K562 (cell line): Measurements from ENCODE around the gene PHOSPHO1. TPM values are rescaled to one million over a fixed set of nuclear protein-coding genes. Genes with fewer than 3 reads are reported as not detected.

Experiments used
- ATAC-seq: fragments of 200-7000 bp; cut with Tn5 transposase; 3 replicates; pipeline ENCODE4 v1.9.1; 2020; ENCODE audit warnings: moderate library complexity
- BruUV-seq: library from RNA; stranded (reverse); fragments of 400-500 nt; replicated peaks from 2 replicates; lab custom pipeline; 2021; lab: Mats Ljungman, UMichigan
- CTCF ChIA-PET: fragments of 300-600 bp; formaldehyde crosslinking; extraction: SDS; loops from one replicate; lab custom pipeline; 2021; ENCODE audit warnings: low intra/inter-chr PET ratio; lab: Yijun Ruan, JAX
- POLR2A ChIA-PET: fragments of 300-600, 350-650 bp; sonication (Branson Sonifier 250); formaldehyde crosslinking; extraction: SDS; loops from one replicate; lab custom pipeline; 2021; ENCODE audit warnings: antibody characterized with exemption, inconsistent platforms; lab: Yijun Ruan, JAX
- DNase-seq, 4 experiments: peaks; one replicate each; pipeline versions ENCODE4 v3.0.0 to v3.0.0-alpha.2; 2011 to 2018; ENCODE audit warnings: low spot score in 3 of 4, mixed read lengths in 3 of 4; ENCODE audit errors: extremely low read depth in 1 of 4
- FAIRE-seq: peaks from 2 replicates; lab custom pipeline; 2011; peaks lifted over from hg19 to GRCh38; lab: Jason Lieb, UNC
- H2AFZ ChIP-seq: 2 replicates; pipeline ENCODE4 v1.6.0; 2011; ENCODE audit warnings: low read depth, low read length, control low read depth, inconsistent platforms
- H3K27ac ChIP-seq: fragments of 200-600 bp; 3 replicates; pipeline ENCODE4 v1.8.0; 2011; ENCODE audit warnings: low read depth, mild to moderate bottlenecking, control low read depth, inconsistent platforms, low read length, moderate library complexity, mixed read lengths; ENCODE audit errors: extremely low read depth
- H3K27me3 ChIP-seq, 2 experiments: fragments of 300-600 bp in 1 of 2; 2 replicates in 1 of 2; 3 replicates in 1 of 2; pipeline versions ENCODE4 v1.6.0 to v1.8.0; 2011; ENCODE audit warnings: inconsistent platforms in 2 of 2, low read length in 2 of 2, mild to moderate bottlenecking in 1 of 2, mixed read lengths in 1 of 2, moderate library complexity in 1 of 2; ENCODE audit not compliant: control insufficient read depth in 2 of 2, insufficient read depth in 2 of 2
- H3K36me3 ChIP-seq: fragments of 300-600 bp; 3 replicates; pipeline ENCODE4 v1.8.0; 2011; ENCODE audit warnings: mild to moderate bottlenecking, low read length, inconsistent platforms; ENCODE audit not compliant: control insufficient read depth, insufficient read depth
- H3K4me1 ChIP-seq, 2 experiments: fragments of 200-600 bp in 1 of 2; replicated peaks in 1 of 2; 2 replicates in 1 of 2; 3 replicates in 1 of 2; pipeline versions ENCODE4 v1.5.1 to v1.8.0; 2011; ENCODE audit warnings: inconsistent platforms in 2 of 2, low read length in 2 of 2, mild to moderate bottlenecking in 1 of 2, mixed read lengths in 1 of 2, moderate library complexity in 1 of 2; ENCODE audit not compliant: control insufficient read depth in 2 of 2, insufficient read depth in 2 of 2
- H3K4me2 ChIP-seq: 2 replicates; pipeline ENCODE4 v1.6.1; 2011; ENCODE audit warnings: low read length, control low read depth, inconsistent platforms, mixed read lengths; ENCODE audit not compliant: insufficient read depth
- H3K4me3 ChIP-seq: fragments of 200-600 bp; sonication (generic), shearing (Covaris generic); 2 replicates; pipeline ENCODE4 v1.5.1; 2016; ENCODE audit warnings: control low read depth, inconsistent platforms
- H3K79me2 ChIP-seq: fragments of 200-600 bp; 3 replicates; pipeline ENCODE4 v1.8.0; 2011; ENCODE audit warnings: low read length, inconsistent platforms; ENCODE audit not compliant: control insufficient read depth, insufficient read depth
- H3K9ac ChIP-seq, 2 experiments: 2 replicates each; pipeline versions ENCODE4 v1.6.0 to v1.6.1; 2011; ENCODE audit warnings: low read depth in 2 of 2, low read length in 2 of 2, control low read depth in 1 of 2, inconsistent platforms in 1 of 2, mild to moderate bottlenecking in 1 of 2, mixed read lengths in 1 of 2; ENCODE audit not compliant: insufficient read depth in 1 of 2
- H3K9me1 ChIP-seq: one replicate; pipeline ENCODE4 v1.6.0; 2011; ENCODE audit warnings: inconsistent platforms, mild to moderate bottlenecking, low read length, moderate library complexity; ENCODE audit not compliant: control insufficient read depth, insufficient read depth
- H3K9me3 ChIP-seq: replicated peaks from 2 replicates; pipeline ENCODE4 v1.5.1; 2011; ENCODE audit warnings: low read depth, low read length, inconsistent platforms; ENCODE audit not compliant: control insufficient read depth, insufficient read depth
- H4K20me1 ChIP-seq: replicated peaks from 2 replicates; pipeline ENCODE4 v1.6.1; 2011; ENCODE audit warnings: low read length, inconsistent platforms, mixed read lengths; ENCODE audit not compliant: control insufficient read depth, insufficient read depth
- CBFA2T3 ChIP-seq: fragments of 450-650 bp; IDR thresholded peaks from 2 replicates; pipeline ENCODE4 v1.6.1; 2017
- ETS2 ChIP-seq: IDR thresholded peaks from 2 replicates; pipeline ENCODE4 v1.6.1; 2016; ENCODE audit warnings: borderline replicate concordance, missing genetic modification characterization, mild to moderate bottlenecking, moderate library complexity, missing compliant biosample characterization; ENCODE audit not compliant: poor library complexity, severe bottlenecking
- GTF2E2 ChIP-seq: fragments of 200-800 bp; sonication (Bioruptor generic); IDR thresholded peaks from 2 replicates; pipeline ENCODE4 v1.6.1; 2016; ENCODE audit warnings: missing genetic modification characterization, missing compliant biosample characterization
- KDM1A ChIP-seq, 2 experiments: fragments of 450-650 bp; IDR thresholded peaks; 2 replicates each; pipeline ENCODE4 v1.6.1; 2016; ENCODE audit warnings: mild to moderate bottlenecking in 2 of 2
- KLF16 ChIP-seq: IDR thresholded peaks from 2 replicates; pipeline ENCODE4 v1.6.1; 2016; ENCODE audit warnings: antibody characterized with exemption
- MCM7 ChIP-seq, 2 experiments: fragments of 450-650 bp; IDR thresholded peaks; 2 replicates each; pipeline ENCODE4 v1.6.1; 2016 to 2018
- MYNN ChIP-seq, 2 experiments: sonication (generic); formaldehyde crosslinking in 1 of 2; IDR thresholded peaks; 2 replicates each; pipeline versions ENCODE4 v1.5.0 to v1.6.1; 2016 to 2020; ENCODE audit warnings: antibody characterized with exemption in 1 of 2, missing genetic modification reagents in 1 of 2
- POU5F1 ChIP-seq: fragments of 150-350 bp; IDR thresholded peaks from 2 replicates; pipeline ENCODE4 v1.6.1; 2014; ENCODE audit warnings: borderline replicate concordance, low read length, low read depth, mild to moderate bottlenecking; ENCODE audit not compliant: partially characterized antibody
- RB1 ChIP-seq: fragments of 450-650 bp; IDR thresholded peaks from 2 replicates; pipeline ENCODE4 v1.6.1; 2017; ENCODE audit warnings: low read depth, mild to moderate bottlenecking
- RFX1 ChIP-seq: fragments of 450-650 bp; IDR thresholded peaks from 2 replicates; pipeline ENCODE4 v1.6.1; 2016; ENCODE audit warnings: mild to moderate bottlenecking, moderate library complexity
- ZNF764 ChIP-seq: fragments of 250-450 bp; sonication (Bioruptor Pico); IDR thresholded peaks from 2 replicates; pipeline ENCODE4 v1.4.0; 2020; ENCODE audit warnings: low read depth, mild to moderate bottlenecking, moderate library complexity
- WGBS: fragments of 100-300 bp; shearing (Covaris generic); methylation state at CpG from one replicate; pipeline ENCODE4 v1.1.6; 2016; ENCODE audit warnings: low coverage, mixed read lengths; ENCODE audit not compliant: insufficient coverage; ENCODE audit errors: missing lambda C conversion rate; 5-methylcytosine and 5-hydroxymethylcytosine counted together
- in situ Hi-C: fragments of 300-500 bp; cut with MboI; formaldehyde crosslinking; loops from 4 replicates; pipeline ENCODE4 v1.15.0; 2018; ENCODE audit warnings: inconsistent platforms, mixed read lengths
- intact Hi-C: fragments of 100-400 bp; cut with micrococcal nuclease; formaldehyde crosslinking; loops from 2 replicates; pipeline ENCODE4 v1.14.2; 2022
- polyA plus RNA-seq, 8 experiments: library from polyadenylated mRNA; depleted of rRNA in 4 of 8; stranded (reverse) in 5 of 8; unstranded in 3 of 8; fragments of >200 nt; fragmentation: Nextera tagmentation in 2 of 8; fragmentation: Illumina TruSeq in 1 of 8; extraction: Ambion mirVana in 2 of 8; extraction: Trizol in 1 of 8; gene quantifications; 2 replicates each; pipeline versions ENCODE4 v1.2.1 to v1.2.3, GENCODE V29; 2011 to 2014; ENCODE audit warnings: inconsistent platforms in 1 of 8, missing spikeins in 1 of 8
- total RNA-seq, 7 experiments: library from RNA; depleted of rRNA in 6 of 7; stranded (reverse); fragments of >200 nt in 6 of 7; fragmentation: Illumina TruSeq in 2 of 7; extraction: Trizol in 2 of 7; gene quantifications; 2 replicates each; pipeline versions ENCODE4 v1.2.1 to v1.2.3, GENCODE V29; 2011 to 2021; ENCODE audit warnings: low replicate concordance in 1 of 7

PHOSPHO1 gene
- total and polyA plus RNA-seq, 9 of the 15 experiments (the other 6 are each of a cell fraction or from before 2014, with no cell fraction given): 0.06 to 0.07 TPM; not detected in 7

DNA sequence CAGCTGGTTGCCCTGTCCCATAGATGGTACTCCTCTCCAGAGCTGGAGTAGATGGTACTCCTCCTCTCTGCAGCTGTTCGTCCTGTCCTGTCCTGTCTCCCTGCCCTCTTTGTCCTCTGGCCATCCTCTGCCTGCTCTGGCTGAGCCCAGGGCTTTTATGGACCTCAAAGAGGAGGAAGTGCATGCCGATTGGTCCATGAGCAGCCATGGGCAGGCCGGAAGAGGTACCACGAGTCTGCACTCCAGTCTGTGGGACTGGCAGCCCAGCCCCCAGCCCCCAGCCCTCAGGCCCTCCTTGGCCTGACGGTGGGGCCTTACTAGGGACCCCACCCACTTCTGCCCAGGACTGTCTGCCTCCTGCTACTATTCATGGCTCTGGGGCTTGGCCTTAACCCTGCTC is 47.2 kb downstream of the PHOSPHO1 start:
- no peaks in the 10 kb centered on the region; a peak in 1 of 5 replicates for H3K4me1 ChIP-seq
- H3K36me3 ChIP-seq: no peaks in the 10 kb centered on the region
- H3K9me3 ChIP-seq: 0 out of 2 replicates have a peak, but pooled peaks cover 3% of the 10 kb centered on the region
- no peak for DNase-seq
- no peak for FAIRE-seq
- no peak overlapping the region for H2AFZ ChIP-seq
- no peaks in the 10 kb centered on the region for H3K9me1 ChIP-seq
- no peaks in the 10 kb centered on the region for H3K27me3 ChIP-seq
- TF ChIP-seq GTF2E2 (tag) (no peak), ZNF764 (CRISPR knock-in tag) (no peak), KLF16 (no peak), RFX1 (no peak), MCM7 (IDR thresholded peaks at IDR 0.05) (no peak), RB1 (no peak), POU5F1 (no peak), MYNN (IDR thresholded peaks at IDR 0.05) (no peak), MYNN (CRISPR knock-in tag; IDR thresholded peaks at IDR 0.05) (no peak), KDM1A (IDR thresholded peaks at IDR 0.05) (no peak), CBFA2T3 (no peak), ETS2 (tag) (no peak)
- in situ Hi-C loops (no loop called here), intact Hi-C loops (loop anchor here (5.0 kb wide), 2 partner anchors 109 to 214 kb away; no protein-coding TSS in a partner anchor)
- no TSS peak for BruUV-seq
- POLR2A ChIA-PET: no interaction called here
- no peaks in the 10 kb centered on the region for H3K79me2 ChIP-seq
- no peak for ATAC-seq
- H3K9ac ChIP-seq: no peak overlapping the region
- no peaks in the 10 kb centered on the region for H4K20me1 ChIP-seq
- 0% methylated on average over 5 of the region's 5 CpGs for WGBS
- no peak overlapping the region for H3K4me3 ChIP-seq
- H3K27ac ChIP-seq: no peak overlapping the region
- CTCF ChIA-PET: no interaction called here
- no peak overlapping the region for H3K4me2 ChIP-seq
